SH-SY5Y (cell line): Measurements from ENCODE around the gene TRIM2.

Experiments
- GATA2 ChIP-seq: IDR thresholded peaks from 2 replicates; pipeline ENCODE4 v1.6.1; 2011; ENCODE audit warnings: mild to moderate bottlenecking, low read depth, low read length
- GATA3 ChIP-seq: IDR thresholded peaks from 2 replicates; pipeline ENCODE4 v1.6.1; 2011; ENCODE audit warnings: low read depth, mild to moderate bottlenecking, low read length, moderate library complexity

DNA sequence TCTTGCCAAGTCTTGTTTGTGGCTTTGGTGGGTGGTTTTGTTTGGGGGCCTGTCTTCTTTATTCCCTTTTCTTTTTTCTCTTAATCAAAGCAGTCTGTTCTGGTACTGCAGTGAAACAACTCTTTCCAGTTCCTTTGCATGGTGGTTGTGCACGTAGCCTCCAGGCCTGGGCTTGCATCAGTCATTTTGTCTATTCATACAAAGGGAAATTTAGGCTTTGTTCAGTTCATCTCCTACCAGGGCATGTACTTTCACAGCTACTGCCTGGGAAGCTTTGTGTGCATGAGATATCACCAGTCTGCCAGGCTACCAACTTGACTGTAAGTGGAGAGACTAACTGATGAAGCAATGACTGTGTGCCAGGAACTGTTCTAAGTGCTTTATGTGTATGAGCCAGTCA is 8.5 kb downstream of the TRIM2 start:
- TF ChIP-seq GATA2 (no peak), GATA3 (no peak)
